ENCODE data around the gene CYP4F2. TPM values are rescaled to one million over a fixed set of nuclear protein-coding genes. Genes with fewer than 3 reads are reported as not detected.
"Not testable (repeated sequence)": the region's sequence is repeated elsewhere in the genome, so short reads cannot be mapped to it uniquely, and the experiment has no call there.

Gene CYP4F2
- total RNA-seq, 1 donor from 2014 or later: 83.0 TPM

DNA sequence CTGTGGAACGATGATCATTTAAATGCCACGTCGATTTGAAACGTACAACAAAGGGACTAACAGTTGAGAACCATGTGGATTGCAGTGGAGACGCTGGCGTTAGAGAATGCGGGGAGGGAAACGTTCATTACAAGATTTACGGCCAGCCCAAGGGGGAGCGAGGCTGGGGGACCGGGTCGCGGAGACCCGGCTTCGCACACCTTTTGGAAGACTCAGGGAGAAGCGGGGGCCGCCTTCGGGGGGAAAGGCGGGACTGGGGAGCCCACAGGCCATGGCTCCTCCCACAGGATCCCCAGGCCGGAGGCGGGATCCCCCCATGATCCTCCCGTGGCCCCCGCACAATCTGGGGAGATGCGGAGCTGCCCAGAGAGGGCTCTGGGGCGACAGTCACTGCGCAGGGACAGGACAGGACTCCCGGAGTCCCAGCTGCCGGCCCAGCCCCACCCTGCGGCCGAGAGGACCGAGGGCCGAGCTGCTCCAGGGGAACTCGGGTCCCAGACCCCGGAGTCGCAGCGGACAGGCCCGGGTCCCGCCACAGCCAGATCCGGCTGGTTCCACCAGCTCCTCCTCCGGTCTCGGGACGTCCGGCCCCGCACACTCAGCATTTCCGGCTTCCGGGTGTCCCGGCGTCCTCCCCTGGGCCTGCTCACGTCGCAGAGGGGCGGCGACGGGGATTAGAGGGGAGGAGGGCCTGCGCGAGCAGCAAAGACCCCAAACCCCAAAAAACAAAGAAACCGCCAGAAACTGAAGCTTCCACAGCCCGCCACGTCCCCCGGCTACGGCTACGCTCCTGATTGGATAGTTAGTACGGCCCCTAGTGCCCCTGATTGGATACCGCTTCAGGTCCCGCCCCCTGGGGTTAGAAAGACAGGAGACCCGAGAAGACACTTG is 61.3 kb downstream of the CYP4F2 start:
- Histone ChIP-seq H3K4me3 (peak overlapping the region; percentile 79 to 88), H3K36me3 (no peaks in the 10 kb centered on the region), H3K4me1 (peaks cover 2 to 5% of the 10 kb centered on the region in 2 donors), H3K27me3 (no peaks in the 10 kb centered on the region), H3K27ac (peak overlapping the region; percentile 96 to 98), H3K9me3 (no peaks in the 10 kb centered on the region)
- TF ChIP-seq, protein P1, sequence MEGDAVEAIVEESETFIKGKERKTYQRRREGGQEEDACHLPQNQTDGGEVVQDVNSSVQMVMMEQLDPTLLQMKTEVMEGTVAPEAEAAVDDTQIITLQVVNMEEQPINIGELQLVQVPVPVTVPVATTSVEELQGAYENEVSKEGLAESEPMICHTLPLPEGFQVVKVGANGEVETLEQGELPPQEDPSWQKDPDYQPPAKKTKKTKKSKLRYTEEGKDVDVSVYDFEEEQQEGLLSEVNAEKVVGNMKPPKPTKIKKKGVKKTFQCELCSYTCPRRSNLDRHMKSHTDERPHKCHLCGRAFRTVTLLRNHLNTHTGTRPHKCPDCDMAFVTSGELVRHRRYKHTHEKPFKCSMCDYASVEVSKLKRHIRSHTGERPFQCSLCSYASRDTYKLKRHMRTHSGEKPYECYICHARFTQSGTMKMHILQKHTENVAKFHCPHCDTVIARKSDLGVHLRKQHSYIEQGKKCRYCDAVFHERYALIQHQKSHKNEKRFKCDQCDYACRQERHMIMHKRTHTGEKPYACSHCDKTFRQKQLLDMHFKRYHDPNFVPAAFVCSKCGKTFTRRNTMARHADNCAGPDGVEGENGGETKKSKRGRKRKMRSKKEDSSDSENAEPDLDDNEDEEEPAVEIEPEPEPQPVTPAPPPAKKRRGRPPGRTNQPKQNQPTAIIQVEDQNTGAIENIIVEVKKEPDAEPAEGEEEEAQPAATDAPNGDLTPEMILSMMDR (IDR thresholded peaks at IDR 0.05): no peak
- peak; percentile 93 to 98 for DNase-seq (ENCODE audit: low spot score in 2 of 2)
- intact Hi-C loops (cut with DNase I): loop anchor here (1.0 to 10.0 kb wide), 6 partner anchors 56 to 729 kb away; partner anchors contain the start of genes FAM32A, RAB8A and SYDE1

DNA sequence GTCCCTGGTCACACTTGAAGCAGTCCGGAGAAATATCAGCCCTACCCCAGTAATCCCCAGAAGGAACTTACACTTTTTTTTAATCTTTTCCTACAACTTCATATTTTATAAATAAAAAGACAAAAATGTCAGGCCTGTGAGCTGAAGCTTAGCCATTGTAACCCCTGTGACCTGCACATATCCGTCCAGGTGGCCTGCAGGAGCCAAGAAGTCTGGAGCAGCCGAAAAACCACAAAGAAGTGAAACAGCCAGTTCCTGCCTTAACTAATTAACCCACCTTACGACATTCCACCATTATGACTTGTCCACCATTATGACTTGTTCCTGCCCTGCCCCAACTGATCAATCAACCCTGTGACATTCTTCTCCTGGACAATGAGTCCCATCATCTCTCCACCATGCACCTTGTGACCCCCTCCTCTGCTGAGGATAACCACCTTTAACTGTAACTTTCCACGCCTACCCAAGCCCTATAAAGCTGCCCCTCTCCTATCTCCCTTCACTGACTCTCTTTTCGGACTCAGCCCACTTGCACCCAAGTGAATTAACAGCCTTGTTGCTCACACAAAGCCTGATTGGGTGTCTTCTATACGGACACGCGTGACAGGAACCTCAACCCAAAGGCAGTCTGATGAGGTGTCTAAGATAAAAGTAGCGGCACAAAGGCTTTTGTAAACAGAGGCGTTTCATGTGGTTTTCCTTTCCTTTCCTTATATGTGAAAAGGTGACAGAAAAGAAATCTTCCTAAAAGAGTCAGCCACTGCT is 62.1 kb downstream of the CYP4F2 start:
- not testable (repeated sequence) for H3K27me3 ChIP-seq; H3K4me1 ChIP-seq; H3K9me3 ChIP-seq; H3K36me3 ChIP-seq; DNase-seq (ENCODE audit: low spot score in 2 of 2)
- Histone ChIP-seq H3K27ac (peak overlapping the region; percentile 96 to 98), H3K4me3 (peak overlapping the region; percentile 79 to 88)
- intact Hi-C loops (cut with DNase I): loop anchor here (1.0 to 10.0 kb wide), 6 partner anchors 55 to 728 kb away; partner anchors contain the start of genes FAM32A, RAB8A and SYDE1

DNA sequence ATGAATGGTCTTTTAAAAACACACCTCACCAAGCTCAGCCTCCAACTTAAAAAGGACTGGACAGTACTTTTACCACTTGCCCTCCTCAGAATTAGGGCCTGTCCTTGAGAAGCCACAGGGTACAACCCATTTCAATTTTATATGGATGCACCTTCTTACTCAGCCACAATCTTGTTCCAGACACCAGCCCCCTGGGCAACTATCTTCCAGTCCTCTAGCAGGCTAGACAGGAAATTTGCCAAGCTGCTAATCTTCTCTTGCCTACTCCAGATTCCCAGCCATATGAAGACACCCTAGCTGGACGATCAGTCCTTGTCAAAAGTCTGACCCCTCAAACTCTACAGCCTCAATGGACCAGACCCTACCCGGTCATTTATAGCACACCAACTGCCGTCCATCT is 63.6 kb downstream of the CYP4F2 start:
- not testable (repeated sequence) for H3K36me3 ChIP-seq; DNase-seq (ENCODE audit: low spot score in 2 of 2)
- intact Hi-C loops (cut with DNase I): loop anchor here (10.0 kb wide), 2 partner anchors 231 to 351 kb away; partner anchors contain the start of gene FAM32A

DNA sequence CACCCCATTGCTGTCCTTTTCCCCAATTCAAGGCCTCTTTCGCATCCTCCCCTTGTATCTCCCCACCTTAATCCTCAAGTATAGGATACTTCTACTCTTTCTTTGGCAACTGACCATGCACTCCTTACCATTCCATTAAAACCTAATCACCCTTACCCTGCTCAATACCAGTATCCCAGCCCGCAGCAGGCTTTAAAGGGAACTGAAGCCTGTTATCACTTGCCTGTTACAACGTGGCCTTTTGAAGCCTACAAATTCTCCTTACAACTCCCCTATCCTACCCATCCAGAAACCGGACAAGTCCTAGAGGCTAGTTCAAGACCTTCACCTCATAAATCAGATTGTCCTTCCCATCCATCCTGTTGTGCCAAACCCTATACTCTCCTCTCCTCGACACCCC is 66.2 kb downstream of the CYP4F2 start:
- Histone ChIP-seq H3K4me3 (no peak overlapping the region), H3K27ac (no peak overlapping the region), H3K27me3 (no peaks in the 10 kb centered on the region), H3K4me1 (peaks cover 2 to 5% of the 10 kb centered on the region in 2 donors), H3K36me3 (no peaks in the 10 kb centered on the region), H3K9me3 (no peaks in the 10 kb centered on the region)
- DNase-seq (ENCODE audit: low spot score in 2 of 2): no peak
- TF ChIP-seq, protein P1 (IDR thresholded peaks at IDR 0.05): no peak
- intact Hi-C loops (cut with DNase I): loop anchor here (10.0 kb wide), 2 partner anchors 233 to 353 kb away; partner anchors contain the start of gene FAM32A

More for the DNA sequence above, 63.6 kb downstream of the CYP4F2 start:
- not testable (repeated sequence) for H3K27me3 ChIP-seq, H3K27ac ChIP-seq, H3K4me1 ChIP-seq, H3K4me3 ChIP-seq, H3K9me3 ChIP-seq

DNA sequence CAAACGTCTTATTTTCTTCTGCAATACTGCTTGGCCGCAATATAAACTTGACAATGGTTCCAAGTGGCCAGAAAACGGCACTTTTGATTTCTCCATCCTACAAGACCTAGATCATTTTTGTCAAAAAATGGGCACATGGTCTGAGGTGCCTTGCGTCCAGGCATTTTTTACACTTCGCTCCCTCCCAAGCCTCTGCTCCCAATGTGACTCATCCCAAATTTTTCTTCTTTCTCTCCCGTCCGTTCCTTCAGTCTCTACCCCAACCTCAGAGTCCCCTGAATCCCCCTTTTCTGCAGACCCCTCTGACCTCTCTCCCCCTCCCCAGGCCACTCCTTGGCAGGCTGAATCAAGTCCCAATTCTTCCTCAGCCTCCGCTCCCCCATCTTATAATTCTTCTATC is 68.1 kb downstream of the CYP4F2 start:
- intact Hi-C loops (cut with DNase I): loop anchor here (10.0 kb wide), 2 partner anchors 235 to 355 kb away; partner anchors contain the start of gene FAM32A
- no peaks in the 10 kb centered on the region for H3K27me3 ChIP-seq
- H3K9me3 ChIP-seq: no peaks in the 10 kb centered on the region
- no peak overlapping the region for H3K4me3 ChIP-seq
- no peaks in the 10 kb centered on the region for H3K4me1 ChIP-seq
- H3K27ac ChIP-seq: no peak overlapping the region
- no peaks in the 10 kb centered on the region for H3K36me3 ChIP-seq
- no peak for DNase-seq (ENCODE audit: low spot score in 2 of 2)
- TF ChIP-seq, protein P1 (IDR thresholded peaks at IDR 0.05): no peak

DNA sequence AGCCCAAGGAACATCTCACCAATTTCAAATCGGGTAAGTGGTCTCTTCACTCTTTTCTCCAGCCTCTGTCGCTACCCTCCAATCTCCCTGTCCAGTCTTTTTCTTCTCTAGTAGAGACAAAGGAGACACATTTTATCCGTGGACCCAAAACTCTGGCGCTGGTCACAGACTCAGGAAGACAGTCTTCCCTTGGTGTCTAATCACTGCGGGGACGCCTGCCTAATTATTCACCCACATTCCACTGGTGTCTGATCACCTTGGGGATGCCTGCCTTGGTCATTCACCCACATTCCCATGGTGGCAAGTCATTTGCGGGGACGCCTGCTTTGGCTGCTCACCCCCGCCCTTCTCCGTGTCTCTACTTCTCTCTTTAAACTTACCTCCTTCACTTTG is 68.6 kb downstream of the CYP4F2 start:
- Histone ChIP-seq H3K36me3 (no peaks in the 10 kb centered on the region), H3K27ac (no peak overlapping the region), H3K9me3 (no peaks in the 10 kb centered on the region), H3K4me3 (no peak overlapping the region), H3K4me1 (no peaks in the 10 kb centered on the region), H3K27me3 (no peaks in the 10 kb centered on the region)
- TF ChIP-seq, protein P1 (IDR thresholded peaks at IDR 0.05): no peak
- intact Hi-C loops (cut with DNase I): no loop called here
- DNase-seq (ENCODE audit: low spot score in 2 of 2): no peak

DNA sequence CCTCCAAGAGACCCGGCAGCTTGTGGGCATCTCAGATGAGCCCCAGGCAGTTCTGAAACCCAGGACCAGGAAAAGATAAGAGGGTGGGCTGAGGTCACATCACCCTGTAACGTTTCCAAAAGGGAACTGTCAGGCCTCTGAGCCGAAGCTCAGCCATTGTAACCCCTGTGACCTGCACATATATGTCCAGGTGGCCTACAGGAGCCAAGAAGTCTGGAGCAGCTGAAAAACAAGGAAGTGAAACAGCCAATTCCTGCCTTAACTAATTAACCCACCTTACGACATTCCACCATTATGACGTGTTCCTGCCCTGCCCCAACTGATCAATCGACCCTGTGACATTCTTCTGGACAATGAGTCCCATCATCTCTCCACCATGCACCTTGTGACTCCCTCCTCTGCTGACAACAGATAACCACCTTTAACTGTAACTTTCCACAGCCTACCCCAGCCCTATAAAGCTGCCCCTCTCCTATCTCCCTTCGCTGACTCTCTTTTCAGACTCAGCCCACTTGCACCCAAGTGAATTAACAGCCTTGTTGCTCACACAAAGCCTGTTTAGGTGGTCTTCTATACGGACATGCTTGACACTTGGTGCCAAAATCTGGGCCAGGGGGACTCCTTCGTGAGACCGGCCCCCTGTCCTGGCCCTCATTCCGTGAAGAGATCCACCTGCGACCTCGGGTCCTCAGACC is 69.1 kb downstream of the CYP4F2 start:
- H3K27me3 ChIP-seq; H3K4me3 ChIP-seq; H3K36me3 ChIP-seq; H3K9me3 ChIP-seq; intact Hi-C loops (cut with DNase I); DNase-seq (ENCODE audit: low spot score in 2 of 2); H3K27ac ChIP-seq; H3K4me1 ChIP-seq: not testable (repeated sequence)

All from ascending aorta (tissue), 2 donors.